Measurements from ENCODE around the gene COPRS.
"Not testable (repeated sequence)": the region's sequence is repeated elsewhere in the genome, so short reads cannot be mapped to it uniquely, and the experiment has no call there.

The COPRS gene

DNA sequence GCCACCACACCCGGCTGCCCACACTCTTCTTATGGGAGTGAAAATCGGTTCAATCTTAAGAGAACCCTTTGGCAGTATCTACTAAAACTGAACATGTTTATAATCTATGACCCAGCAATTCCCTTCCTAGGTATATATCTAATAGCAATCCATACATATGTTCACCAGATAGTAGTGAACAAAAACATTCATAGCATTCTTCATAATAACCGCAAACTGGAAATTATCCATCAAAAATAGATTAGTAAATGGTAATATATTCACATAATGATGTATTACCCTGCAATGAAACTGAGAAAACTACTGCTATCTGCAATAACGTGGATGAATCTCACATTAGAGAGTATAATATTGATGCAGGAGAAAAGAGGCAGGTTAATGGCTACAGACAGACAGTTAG is 23.1 kb downstream of the COPRS start:
- H3K4me3 ChIP-seq (ENCODE audit: low read length) = no peak overlapping the region
- DNase-seq (ENCODE audit: low read depth) = no peak
- TF ChIP-seq, protein P1, sequence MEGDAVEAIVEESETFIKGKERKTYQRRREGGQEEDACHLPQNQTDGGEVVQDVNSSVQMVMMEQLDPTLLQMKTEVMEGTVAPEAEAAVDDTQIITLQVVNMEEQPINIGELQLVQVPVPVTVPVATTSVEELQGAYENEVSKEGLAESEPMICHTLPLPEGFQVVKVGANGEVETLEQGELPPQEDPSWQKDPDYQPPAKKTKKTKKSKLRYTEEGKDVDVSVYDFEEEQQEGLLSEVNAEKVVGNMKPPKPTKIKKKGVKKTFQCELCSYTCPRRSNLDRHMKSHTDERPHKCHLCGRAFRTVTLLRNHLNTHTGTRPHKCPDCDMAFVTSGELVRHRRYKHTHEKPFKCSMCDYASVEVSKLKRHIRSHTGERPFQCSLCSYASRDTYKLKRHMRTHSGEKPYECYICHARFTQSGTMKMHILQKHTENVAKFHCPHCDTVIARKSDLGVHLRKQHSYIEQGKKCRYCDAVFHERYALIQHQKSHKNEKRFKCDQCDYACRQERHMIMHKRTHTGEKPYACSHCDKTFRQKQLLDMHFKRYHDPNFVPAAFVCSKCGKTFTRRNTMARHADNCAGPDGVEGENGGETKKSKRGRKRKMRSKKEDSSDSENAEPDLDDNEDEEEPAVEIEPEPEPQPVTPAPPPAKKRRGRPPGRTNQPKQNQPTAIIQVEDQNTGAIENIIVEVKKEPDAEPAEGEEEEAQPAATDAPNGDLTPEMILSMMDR (conservative IDR thresholded peaks at IDR 0.05; ENCODE audit: low read depth, low read length) = no peak

DNA sequence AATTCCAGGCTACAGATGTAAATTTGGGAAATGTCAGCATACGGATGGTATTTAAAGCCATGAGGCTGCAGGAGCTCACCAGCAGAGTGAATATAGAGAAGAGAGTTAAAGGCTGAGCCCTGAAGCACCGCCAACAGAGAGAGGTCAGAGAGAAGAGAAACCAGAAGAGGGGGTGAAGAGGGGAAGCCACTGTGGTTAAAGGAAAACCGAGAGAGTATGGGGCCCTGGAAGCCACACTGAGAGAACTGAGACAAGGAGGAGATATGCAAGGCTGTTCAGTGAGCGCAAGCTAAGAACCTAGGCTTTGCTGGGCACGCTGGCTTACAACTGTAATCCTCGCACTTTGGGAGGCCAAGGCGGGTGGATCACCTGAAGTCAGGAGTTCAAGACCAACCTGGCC is 24.6 kb downstream of the COPRS start:
- DNase-seq (ENCODE audit: low read depth) = no peak
- TF ChIP-seq, protein P1 (conservative IDR thresholded peaks at IDR 0.05; ENCODE audit: low read depth, low read length) = no peak
- no peak overlapping the region for H3K4me3 ChIP-seq (ENCODE audit: low read length)

DNA sequence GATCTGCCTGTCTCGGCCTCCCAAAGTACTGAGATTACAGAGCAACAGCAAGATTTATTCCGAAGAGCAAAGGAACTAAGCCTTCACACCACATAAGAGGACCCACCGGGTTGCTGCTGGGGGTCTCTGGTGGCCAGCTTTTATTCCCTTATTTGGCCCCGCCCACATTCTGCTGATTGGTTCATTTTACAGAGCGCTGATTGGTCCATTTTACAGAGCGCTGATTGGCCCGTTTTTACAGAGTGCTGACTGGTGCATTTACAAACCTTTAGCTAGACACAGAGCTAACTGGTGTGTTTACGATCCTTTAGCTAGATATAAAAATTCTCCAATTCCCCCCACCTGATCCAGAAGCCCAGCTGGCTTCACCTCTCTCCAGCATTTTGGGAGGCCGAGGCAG is 26.3 kb downstream of the COPRS start:
- no peak for DNase-seq (ENCODE audit: low read depth)
- H3K4me3 ChIP-seq (ENCODE audit: low read length) = no peak overlapping the region
- TF ChIP-seq, protein P1 (conservative IDR thresholded peaks at IDR 0.05; ENCODE audit: low read depth, low read length) = no peak

DNA sequence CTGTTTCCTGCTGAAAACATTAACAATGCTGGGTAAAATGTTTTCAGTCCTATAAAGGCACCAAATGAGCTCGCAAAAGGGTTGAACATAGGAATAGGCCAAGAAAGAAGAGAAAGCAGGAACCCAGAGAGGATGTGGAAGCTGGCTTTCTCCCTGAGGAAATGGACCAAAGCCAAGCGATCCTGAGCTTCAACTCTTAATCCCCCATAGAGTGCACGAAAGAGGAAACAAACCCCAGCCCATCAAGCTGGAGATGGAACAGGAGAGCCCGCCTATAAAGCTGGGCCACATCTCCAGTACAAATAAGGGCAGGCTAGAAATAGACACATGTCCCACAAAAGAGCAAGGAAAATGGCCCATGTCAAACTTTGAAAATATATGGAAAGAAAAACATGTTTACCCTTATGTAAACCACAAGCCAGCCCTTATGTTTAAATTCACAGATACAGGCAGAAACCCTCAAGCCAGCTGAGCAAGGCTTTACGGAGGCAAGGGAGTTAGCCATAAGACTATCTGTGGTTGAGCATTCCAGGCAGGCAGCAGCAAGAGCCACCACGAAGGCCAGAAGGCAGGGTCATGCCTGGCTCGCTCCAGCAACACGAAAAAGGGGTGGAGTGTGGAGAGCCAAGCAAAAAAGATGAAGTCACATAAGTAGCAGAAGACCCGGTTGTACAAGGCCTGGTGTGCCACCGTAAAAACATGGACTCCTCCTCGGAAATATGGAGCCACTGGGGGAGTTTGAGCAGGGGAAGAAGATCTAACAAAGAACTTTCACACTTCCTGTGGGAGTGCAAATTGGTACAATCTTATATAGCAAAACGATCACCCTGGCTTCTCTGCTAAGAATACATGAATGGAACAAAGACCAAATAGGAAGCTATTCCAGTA is 27.8 kb downstream of the COPRS start:
- TF ChIP-seq, protein P1 (conservative IDR thresholded peaks at IDR 0.05; ENCODE audit: low read depth, low read length) = no peak
- no peak for DNase-seq (ENCODE audit: low read depth)
- no peak overlapping the region for H3K4me3 ChIP-seq (ENCODE audit: low read length)

DNA sequence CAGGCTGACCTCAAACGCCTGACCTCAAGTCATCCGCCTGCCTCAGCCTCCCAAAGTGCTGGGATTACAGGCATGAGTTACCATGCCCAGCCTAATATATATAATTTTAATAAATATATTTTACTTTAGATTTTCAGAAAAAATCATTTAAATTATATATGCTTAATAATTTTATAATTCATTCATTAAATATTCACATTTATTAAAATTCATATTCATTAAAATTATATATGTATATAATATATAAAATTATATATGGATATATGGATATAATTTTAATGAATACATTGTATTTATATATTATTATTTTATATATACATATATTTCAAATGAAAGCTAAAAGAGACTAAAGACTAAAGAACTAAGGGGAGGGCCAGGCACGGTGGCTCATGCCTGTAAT is 29.4 kb downstream of the COPRS start:
- TF ChIP-seq, protein P1 (conservative IDR thresholded peaks at IDR 0.05; ENCODE audit: low read depth, low read length) = no peak
- no peak overlapping the region for H3K4me3 ChIP-seq (ENCODE audit: low read length)
- no peak for DNase-seq (ENCODE audit: low read depth)

DNA sequence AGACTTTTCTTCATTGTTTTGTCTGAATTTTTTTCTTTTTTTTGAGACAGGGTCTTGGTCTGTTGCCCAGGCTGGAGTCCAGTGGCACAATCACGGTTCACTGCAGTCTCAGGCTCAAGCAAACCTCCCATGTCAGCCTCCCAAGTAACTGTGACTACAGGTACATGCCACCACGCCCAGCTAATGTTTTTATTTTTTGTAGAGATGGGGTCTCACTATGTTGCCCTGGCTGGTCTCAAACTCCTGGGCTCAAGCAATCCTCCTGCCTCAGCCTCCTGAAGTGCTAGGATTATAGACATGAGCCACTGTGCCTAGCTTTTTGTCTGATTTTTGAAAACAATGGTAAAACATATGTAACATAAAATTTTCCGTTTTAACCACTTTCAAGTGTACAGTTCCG is 30.1 kb downstream of the COPRS start:
- H3K4me3 ChIP-seq (ENCODE audit: low read length); DNase-seq (ENCODE audit: low read depth): not testable (repeated sequence)

DNA sequence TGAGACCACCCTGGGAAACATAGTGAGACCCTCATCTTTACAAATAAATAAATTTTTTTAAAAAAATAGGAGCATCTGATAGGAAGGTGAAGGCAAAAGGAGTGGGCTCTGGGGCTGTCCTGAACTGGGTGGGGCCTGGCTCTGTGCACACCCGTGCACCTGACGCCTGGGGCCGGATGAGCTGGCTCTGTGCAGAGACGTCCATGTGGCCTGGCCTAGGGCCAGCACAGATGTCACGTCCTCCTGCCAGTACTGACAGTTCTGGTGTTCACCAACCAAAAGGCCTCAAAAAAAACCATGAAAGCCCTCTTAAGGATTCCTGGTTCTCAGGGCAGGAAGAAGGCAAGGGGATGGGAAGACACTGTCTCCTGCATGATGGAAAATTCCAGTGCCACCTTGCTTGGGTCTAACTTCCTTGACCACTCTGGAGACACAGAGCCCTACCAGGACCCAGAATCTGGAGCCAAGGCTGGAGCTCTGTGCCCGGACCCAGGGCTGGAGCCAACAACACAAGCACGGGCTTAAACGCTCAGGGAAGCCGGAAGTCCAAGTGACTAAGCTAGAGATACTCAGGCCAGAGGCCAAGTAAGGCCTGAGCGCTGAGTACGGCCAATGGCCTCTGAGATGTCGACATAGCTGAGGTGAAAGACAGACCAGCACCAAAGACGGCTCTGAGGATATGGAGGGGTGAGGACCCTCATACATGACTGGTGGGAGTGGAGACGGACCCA is 32.9 kb downstream of the COPRS start:
- DNase-seq (ENCODE audit: low read depth) = no peak
- TF ChIP-seq, protein P1 (conservative IDR thresholded peaks at IDR 0.05; ENCODE audit: low read depth, low read length) = no peak
- H3K4me3 ChIP-seq (ENCODE audit: low read length) = no peak overlapping the region

Data from retinal pigment epithelial cell (primary cell).